22Rv1 (cell line): Measurements from ENCODE around the gene NSD1.

ENCODE experiments used
- H3K27ac ChIP-seq: fragments of 450-650 bp; 2 replicates; pipeline ENCODE4 v1.5.1; 2017
- ZFX ChIP-seq: fragments of 450-650 bp; IDR thresholded peaks from 2 replicates; pipeline ENCODE4 v1.6.1; 2017; ENCODE audit warnings: antibody characterized with exemption, borderline replicate concordance
- TF ChIP-seq, protein P1 (sequence below): fragments of 450-650 bp; IDR thresholded peaks from 2 replicates; pipeline ENCODE4 v1.5.1; 2017; ENCODE audit warnings: mild to moderate bottlenecking

Gene NSD1

DNA sequence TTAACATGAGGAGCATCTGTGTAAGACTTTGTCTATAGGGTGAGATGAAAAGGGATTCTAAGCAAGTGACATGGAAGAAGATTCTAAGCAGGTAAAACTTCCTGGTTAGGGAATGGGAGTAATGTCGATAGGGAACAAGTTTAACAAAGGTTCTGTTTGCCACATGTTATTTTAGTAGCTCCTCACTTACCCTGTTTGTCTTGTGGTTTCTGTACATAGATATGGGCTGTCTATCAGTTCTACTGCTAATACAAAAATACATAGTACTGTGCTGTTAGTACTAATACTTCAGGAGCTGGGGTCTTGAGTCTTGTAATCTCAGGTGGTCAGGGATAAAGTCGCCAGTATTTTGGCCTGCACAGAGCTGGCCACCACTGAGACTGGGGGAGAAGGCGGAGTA, 137.1 kb downstream of the NSD1 start:
- TF ChIP-seq, protein P1, sequence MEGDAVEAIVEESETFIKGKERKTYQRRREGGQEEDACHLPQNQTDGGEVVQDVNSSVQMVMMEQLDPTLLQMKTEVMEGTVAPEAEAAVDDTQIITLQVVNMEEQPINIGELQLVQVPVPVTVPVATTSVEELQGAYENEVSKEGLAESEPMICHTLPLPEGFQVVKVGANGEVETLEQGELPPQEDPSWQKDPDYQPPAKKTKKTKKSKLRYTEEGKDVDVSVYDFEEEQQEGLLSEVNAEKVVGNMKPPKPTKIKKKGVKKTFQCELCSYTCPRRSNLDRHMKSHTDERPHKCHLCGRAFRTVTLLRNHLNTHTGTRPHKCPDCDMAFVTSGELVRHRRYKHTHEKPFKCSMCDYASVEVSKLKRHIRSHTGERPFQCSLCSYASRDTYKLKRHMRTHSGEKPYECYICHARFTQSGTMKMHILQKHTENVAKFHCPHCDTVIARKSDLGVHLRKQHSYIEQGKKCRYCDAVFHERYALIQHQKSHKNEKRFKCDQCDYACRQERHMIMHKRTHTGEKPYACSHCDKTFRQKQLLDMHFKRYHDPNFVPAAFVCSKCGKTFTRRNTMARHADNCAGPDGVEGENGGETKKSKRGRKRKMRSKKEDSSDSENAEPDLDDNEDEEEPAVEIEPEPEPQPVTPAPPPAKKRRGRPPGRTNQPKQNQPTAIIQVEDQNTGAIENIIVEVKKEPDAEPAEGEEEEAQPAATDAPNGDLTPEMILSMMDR, result no peak
- no peak for TF ChIP-seq ZFX
- no peak overlapping the region for H3K27ac ChIP-seq

DNA sequence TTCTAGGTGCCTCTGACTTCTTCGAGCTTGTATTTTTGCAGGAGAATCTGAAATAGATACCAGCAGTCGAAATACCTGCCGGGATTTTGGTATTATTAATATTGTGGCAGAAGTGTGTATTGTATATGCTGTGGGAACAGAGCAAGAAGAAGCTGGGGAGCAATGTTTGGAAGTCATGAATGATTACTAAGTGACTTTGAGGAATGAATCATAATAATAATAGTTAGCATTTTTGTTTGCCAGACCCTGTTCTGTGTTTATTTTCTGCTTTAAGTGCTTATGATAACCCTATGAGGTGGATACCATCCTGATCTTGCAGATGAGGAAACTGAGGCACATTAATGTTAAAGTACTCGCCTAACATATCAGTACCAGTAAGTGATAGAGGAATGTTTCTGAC, 137.5 kb downstream of the NSD1 start:
- TF ChIP-seq, protein P1, result no peak
- TF ChIP-seq ZFX, result no peak

DNA sequence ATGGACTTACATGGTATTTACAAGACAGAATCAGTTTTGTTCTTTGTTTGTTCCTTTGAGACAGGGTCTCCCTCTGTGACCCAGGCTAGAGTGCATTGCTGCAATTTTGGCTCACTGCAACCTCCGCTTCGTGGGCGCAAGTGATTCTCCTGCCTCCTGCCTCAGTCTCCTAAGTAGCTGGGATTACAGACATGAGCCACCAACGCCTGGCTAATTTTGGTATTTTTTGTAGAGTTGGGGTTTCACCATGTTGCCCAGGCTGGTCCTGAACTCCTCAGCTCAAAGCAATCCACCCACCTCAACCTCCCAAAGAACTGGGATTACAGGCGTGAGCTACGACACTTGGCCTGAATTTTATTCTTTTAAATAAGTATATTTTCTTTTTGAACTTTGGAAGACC, 142.3 kb downstream of the NSD1 start:
- no peak overlapping the region for H3K27ac ChIP-seq
- TF ChIP-seq ZFX, result no peak
- TF ChIP-seq, protein P1, result no peak

More for the DNA sequence above, 137.5 kb downstream of the NSD1 start:
- H3K27ac ChIP-seq, result no peak overlapping the region

DNA sequence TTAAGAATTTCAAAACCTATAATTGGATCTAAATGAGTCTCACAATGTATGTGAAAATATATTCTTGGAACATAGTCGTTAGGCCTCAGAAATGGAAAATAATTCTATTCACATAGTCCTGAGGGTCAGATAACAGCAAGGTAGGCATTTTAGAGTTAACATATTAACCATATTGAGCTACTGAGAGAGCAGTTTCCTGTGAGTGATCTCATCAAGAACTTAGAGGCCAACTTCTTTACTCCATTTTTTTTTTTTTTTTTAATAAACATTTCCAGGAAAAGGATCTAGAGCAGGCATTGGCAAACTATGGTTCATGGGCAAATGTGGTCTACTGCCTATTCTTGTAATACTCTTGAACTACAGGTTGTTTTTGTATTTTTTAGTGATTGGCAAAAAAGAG, 143.3 kb downstream of the NSD1 start:
- no peak overlapping the region for H3K27ac ChIP-seq
- no peak for TF ChIP-seq ZFX
- TF ChIP-seq, protein P1, result no peak

DNA sequence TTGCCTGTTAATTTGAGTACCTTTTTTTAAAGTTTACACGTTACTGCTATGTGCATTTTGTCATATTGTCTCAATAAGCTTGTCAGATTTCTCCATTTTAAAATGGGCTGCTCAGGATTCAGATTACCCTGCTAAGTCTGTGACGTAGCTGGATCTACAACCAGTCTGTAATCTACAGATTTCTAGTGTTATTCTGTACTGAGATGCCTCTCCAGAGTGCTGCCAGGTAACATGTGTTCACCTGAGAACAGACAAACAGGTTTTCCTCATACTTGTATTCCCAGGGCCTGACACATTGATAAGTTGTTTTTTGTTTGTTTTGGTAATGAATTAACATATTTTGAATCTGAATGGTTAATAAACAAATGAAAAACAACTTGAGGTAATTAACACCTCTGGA, 154.6 kb downstream of the NSD1 start:
- TF ChIP-seq ZFX, result no peak
- TF ChIP-seq, protein P1, result no peak
- H3K27ac ChIP-seq, result no peak overlapping the region

DNA sequence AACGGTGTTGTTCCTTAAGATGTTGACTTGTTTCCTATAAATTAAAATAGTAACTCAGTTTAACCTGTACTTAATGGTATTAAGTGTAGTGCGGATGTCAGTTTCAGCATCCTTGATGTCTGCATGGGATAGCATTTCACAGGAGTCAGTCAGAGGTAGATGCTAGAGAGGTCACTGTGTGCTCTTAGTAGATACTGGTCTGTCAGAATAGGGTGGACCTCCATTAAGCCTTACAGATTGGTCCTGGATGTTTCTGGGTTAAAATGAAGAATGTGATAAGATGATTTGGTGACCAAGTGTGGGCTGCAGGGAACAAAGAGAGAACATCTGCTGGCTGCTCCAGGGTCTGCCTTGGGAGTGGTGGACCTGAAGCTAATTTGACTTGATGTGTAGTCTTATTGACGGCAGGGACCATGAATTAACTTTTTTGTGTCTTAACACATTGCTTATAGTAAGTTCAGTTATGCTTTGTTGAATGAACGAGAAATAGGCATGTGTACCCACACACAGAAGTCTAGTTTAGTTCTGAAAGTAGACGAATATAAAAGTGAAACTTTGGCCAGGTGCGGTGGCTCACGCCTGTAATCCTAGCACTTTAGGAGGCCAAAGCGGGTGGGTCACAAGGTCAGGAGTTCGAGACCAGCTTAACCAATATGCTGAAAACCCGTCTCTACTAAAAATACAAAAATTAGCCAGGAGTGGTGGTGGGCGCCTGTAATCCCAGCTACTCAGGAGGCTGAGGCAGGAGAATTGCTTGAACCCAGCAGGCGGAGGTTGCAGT, 157.4 kb downstream of the NSD1 start:
- no peak for TF ChIP-seq ZFX
- TF ChIP-seq, protein P1, result no peak
- no peak overlapping the region for H3K27ac ChIP-seq

DNA sequence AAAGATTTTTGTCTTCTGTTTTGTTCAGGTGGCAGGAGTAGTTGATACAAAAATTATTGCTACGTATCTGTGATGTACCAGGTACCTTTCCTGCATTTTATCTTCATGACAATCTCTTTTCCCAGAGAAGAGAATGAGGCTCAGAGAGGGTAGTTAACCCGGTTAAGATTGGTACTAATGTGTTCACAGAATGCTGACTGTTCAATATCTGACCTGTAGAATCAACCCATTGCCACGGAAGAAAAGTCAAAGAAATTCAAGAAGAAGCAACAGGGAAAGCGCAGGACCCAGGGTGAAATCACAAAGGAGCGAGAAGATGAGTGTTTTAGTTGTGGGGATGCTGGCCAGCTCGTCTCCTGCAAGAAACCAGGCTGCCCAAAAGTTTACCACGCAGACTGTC, 158.2 kb downstream of the NSD1 start:
- no peak overlapping the region for H3K27ac ChIP-seq
- no peak for TF ChIP-seq ZFX
- TF ChIP-seq, protein P1, result no peak
